ENCODE results near the gene SYT14. TPM values are rescaled to one million over a fixed set of nuclear protein-coding genes. Genes with fewer than 3 reads are reported as not detected.

Gene SYT14
- polyA plus RNA-seq, 4 donors, result 0.13 TPM; not detected in 2

GRCh38 chr1:210132582-210132981 is 194.6 kb downstream of the SYT14 start:
- Histone ChIP-seq H3K27ac (ENCODE audit: low read depth in 1 of 3, low read length in 2 of 3) (no peak overlapping the region), H3K36me3 (ENCODE audit: control insufficient read depth in 3 of 3, insufficient read depth in 2 of 3, low read depth in 1 of 3, low read length in 3 of 3) (no peaks in the 10 kb centered on the region), H3K4me1 (ENCODE audit: control insufficient read depth in 3 of 3, insufficient read depth in 2 of 3, low read depth in 1 of 3, low read length in 2 of 3) (no peaks in the 10 kb centered on the region), H3K4me3 (ENCODE audit: low read depth in 1 of 3, low read length in 3 of 3) (no peak overlapping the region), H3K9me3 (ENCODE audit: control insufficient read depth in 2 of 2, insufficient read depth in 1 of 2, low read depth in 1 of 2, low read length in 1 of 2) (no peaks in the 10 kb centered on the region), H3K27me3 (ENCODE audit: control insufficient read depth in 3 of 3, insufficient read depth in 3 of 3, low read length in 3 of 3) (no peaks in the 10 kb centered on the region)
- no peak for FAIRE-seq
- DNase-seq, result peak in 1 of 2 donors; percentile 13
- WGBS, 3 donors, result 51 to 67% (median 62%) methylated on average over 3 of the region's 3 CpGs

DNA sequence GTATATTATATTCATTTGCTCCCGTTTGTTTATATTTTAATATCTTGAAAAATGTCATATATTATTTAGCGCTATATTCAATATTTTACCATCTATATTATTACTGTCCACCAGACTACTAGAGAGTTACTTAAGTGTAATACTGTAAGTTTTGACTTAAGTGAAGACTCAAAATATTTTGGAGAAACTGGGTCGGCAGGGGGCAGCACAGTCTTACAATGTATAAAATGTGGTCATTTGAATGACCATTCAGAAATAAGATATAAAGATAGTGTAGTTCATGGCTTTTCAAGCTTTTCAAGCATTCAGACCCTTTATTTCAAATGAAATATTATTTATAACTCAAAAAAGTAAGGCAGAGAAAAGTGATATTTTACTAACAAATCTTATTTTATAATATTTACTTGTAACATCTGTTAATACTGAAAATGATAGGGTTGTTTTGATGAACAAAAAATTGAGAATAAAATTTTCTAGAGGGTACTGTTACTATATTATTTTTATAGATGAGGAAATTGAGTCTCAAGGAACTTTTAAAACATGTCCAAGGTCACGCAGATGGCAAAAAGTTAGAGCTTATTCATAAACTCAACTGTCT is 205.5 kb downstream of the SYT14 start:
- peak; percentile 88 for FAIRE-seq
- H3K27ac ChIP-seq (ENCODE audit: low read depth in 1 of 3, low read length in 2 of 3), result no peak overlapping the region

DNA sequence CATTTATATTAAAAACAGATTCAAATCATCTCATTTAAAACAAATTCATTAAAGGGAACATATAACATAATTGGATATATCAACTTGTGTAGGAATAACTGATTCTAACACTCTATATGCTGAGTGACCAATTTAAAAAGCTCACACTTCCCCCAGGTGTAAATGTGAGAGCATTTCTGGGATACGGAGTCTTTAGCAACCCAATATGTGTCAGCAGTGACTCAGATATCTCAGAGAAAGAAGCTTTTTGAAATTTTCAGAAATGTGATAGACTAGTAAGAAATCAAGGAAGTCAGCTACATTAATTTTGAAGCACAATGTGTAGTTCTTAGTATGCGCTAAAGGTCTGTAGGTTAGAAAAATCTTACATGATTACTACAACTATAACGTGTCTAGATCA is 206.7 kb downstream of the SYT14 start:
- Histone ChIP-seq H3K27me3 (ENCODE audit: control insufficient read depth in 3 of 3, insufficient read depth in 3 of 3, low read length in 3 of 3) (no peaks in the 10 kb centered on the region), H3K27ac (ENCODE audit: low read depth in 1 of 3, low read length in 2 of 3) (no peak overlapping the region), H3K4me3 (ENCODE audit: low read depth in 1 of 3, low read length in 3 of 3) (no peak overlapping the region), H3K4me1 (ENCODE audit: control insufficient read depth in 3 of 3, insufficient read depth in 2 of 3, low read depth in 1 of 3, low read length in 2 of 3) (no peaks in the 10 kb centered on the region), H3K9me3 (ENCODE audit: control insufficient read depth in 2 of 2, insufficient read depth in 1 of 2, low read depth in 1 of 2, low read length in 1 of 2) (no peaks in the 10 kb centered on the region), H3K36me3 (ENCODE audit: control insufficient read depth in 3 of 3, insufficient read depth in 2 of 3, low read depth in 1 of 3, low read length in 3 of 3) (no peaks in the 10 kb centered on the region)
- FAIRE-seq (no peak), DNase-seq (no peak)
- 78 to 80% (median 79%) methylated on average over 3 of the region's 3 CpGs for WGBS, 3 donors

More for the DNA sequence above, 205.5 kb downstream of the SYT14 start:
- Histone ChIP-seq H3K27me3 (ENCODE audit: control insufficient read depth in 3 of 3, insufficient read depth in 3 of 3, low read length in 3 of 3) (no peaks in the 10 kb centered on the region), H3K36me3 (ENCODE audit: control insufficient read depth in 3 of 3, insufficient read depth in 2 of 3, low read depth in 1 of 3, low read length in 3 of 3) (no peaks in the 10 kb centered on the region), H3K4me3 (ENCODE audit: low read depth in 1 of 3, low read length in 3 of 3) (no peak overlapping the region), H3K4me1 (ENCODE audit: control insufficient read depth in 3 of 3, insufficient read depth in 2 of 3, low read depth in 1 of 3, low read length in 2 of 3) (no peaks in the 10 kb centered on the region), H3K9me3 (ENCODE audit: control insufficient read depth in 2 of 2, insufficient read depth in 1 of 2, low read depth in 1 of 2, low read length in 1 of 2) (no peaks in the 10 kb centered on the region)
- DNase-seq, result peak; percentile 60 to 66
- WGBS, 3 donors, result 30 to 38% (median 35%) methylated on average over 4 of the region's 4 CpGs

DNA sequence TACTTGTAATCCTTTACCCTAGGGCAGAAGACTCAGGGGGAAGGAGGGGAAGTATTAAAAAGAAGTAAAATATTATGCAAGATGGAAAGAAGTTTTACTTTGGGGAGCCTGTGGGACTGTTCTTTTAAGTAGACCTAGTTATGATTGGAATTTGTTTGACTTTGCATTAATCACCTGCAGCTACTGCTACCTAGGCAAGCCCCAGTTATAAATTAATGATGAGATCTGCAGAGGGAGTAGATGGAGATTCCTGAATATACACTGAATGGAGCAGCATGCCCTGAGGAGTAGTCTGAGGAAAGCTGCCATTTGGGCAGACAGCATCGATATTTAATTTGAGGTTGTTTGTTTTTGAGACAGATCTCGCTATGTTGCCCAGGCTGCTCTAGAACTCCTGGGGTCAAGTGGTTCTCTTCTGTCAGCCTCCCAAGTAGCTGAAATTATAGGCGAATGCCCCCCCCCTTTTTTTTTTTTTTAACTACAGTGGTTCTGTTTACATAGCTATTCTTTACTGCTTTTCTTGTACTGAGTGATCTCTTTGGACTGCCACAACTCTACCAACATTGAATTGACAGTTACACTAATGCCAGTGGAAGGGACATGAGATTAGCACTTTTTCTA is 213.1 kb downstream of the SYT14 start:
- Histone ChIP-seq H3K9me3 (ENCODE audit: control insufficient read depth in 2 of 2, insufficient read depth in 1 of 2, low read depth in 1 of 2, low read length in 1 of 2) (no peaks in the 10 kb centered on the region), H3K4me1 (ENCODE audit: control insufficient read depth in 3 of 3, insufficient read depth in 2 of 3, low read depth in 1 of 3, low read length in 2 of 3) (no peaks in the 10 kb centered on the region), H3K4me3 (ENCODE audit: low read depth in 1 of 3, low read length in 3 of 3) (no peak overlapping the region), H3K36me3 (ENCODE audit: control insufficient read depth in 3 of 3, insufficient read depth in 2 of 3, low read depth in 1 of 3, low read length in 3 of 3) (no peaks in the 10 kb centered on the region), H3K27ac (ENCODE audit: low read depth in 1 of 3, low read length in 2 of 3) (no peak overlapping the region), H3K27me3 (ENCODE audit: control insufficient read depth in 3 of 3, insufficient read depth in 3 of 3, low read length in 3 of 3) (no peaks in the 10 kb centered on the region)
- FAIRE-seq (no peak), DNase-seq (no peak)
- 34 to 48% (median 37%) methylated on average over 3 of the region's 3 CpGs for WGBS, 3 donors

DNA sequence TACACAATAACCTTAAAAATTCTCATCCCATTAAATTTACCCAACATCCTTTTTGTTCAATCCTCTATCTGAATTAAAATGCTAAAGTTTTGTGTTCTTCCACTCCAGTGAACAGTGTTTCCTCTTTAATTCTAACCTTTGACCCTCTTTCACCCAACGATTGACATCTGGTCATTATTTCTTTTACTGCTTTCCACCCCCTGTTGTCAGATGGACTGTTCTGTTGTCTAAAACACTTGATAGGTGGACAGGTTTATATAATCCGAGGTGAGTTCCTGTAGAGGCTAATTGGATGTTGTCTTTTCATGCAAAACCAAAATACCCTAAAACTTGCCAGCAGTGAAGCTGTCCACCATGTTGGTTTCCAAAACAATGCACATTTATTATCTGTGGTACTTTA is 221.2 kb downstream of the SYT14 start:
- no peak overlapping the region for H3K4me3 ChIP-seq (ENCODE audit: low read depth in 1 of 3, low read length in 3 of 3)
- no peak for FAIRE-seq
- no peaks in the 10 kb centered on the region for H3K27me3 ChIP-seq (ENCODE audit: control insufficient read depth in 3 of 3, insufficient read depth in 3 of 3, low read length in 3 of 3)
- H3K27ac ChIP-seq (ENCODE audit: low read depth in 1 of 3, low read length in 2 of 3), result no peak overlapping the region
- DNase-seq, result no peak
- H3K4me1 ChIP-seq (ENCODE audit: control insufficient read depth in 3 of 3, insufficient read depth in 2 of 3, low read depth in 1 of 3, low read length in 2 of 3), result no peaks in the 10 kb centered on the region
- no peaks in the 10 kb centered on the region for H3K36me3 ChIP-seq (ENCODE audit: control insufficient read depth in 3 of 3, insufficient read depth in 2 of 3, low read depth in 1 of 3, low read length in 3 of 3)
- 39 to 47% (median 41%) methylated on average over 2 of the region's 2 CpGs for WGBS, 3 donors
- no peaks in the 10 kb centered on the region for H3K9me3 ChIP-seq (ENCODE audit: control insufficient read depth in 2 of 2, insufficient read depth in 1 of 2, low read depth in 1 of 2, low read length in 1 of 2)

- Histone ChIP-seq H3K9me3 (ENCODE audit: control insufficient read depth in 2 of 2, insufficient read depth in 1 of 2, low read depth in 1 of 2, low read length in 1 of 2) (no peaks in the 10 kb centered on the region), H3K4me1 (ENCODE audit: control insufficient read depth in 3 of 3, insufficient read depth in 2 of 3, low read depth in 1 of 3, low read length in 2 of 3) (no peaks in the 10 kb centered on the region), H3K27me3 (ENCODE audit: control insufficient read depth in 3 of 3, insufficient read depth in 3 of 3, low read length in 3 of 3) (no peaks in the 10 kb centered on the region), H3K36me3 (ENCODE audit: control insufficient read depth in 3 of 3, insufficient read depth in 2 of 3, low read depth in 1 of 3, low read length in 3 of 3) (no peaks in the 10 kb centered on the region), H3K4me3 (ENCODE audit: low read depth in 1 of 3, low read length in 3 of 3) (no peak overlapping the region), H3K27ac (ENCODE audit: low read depth in 1 of 3, low read length in 2 of 3) (no peak overlapping the region)
- DNase-seq (no peak), FAIRE-seq (peak; percentile 19)
- WGBS, 3 donors, result 61 to 89% (median 82%) methylated on average over 7 of the region's 7 CpGs
Observed at GRCh38 chr1:210170220-210170619, 232.2 kb downstream of the SYT14 start.

DNA sequence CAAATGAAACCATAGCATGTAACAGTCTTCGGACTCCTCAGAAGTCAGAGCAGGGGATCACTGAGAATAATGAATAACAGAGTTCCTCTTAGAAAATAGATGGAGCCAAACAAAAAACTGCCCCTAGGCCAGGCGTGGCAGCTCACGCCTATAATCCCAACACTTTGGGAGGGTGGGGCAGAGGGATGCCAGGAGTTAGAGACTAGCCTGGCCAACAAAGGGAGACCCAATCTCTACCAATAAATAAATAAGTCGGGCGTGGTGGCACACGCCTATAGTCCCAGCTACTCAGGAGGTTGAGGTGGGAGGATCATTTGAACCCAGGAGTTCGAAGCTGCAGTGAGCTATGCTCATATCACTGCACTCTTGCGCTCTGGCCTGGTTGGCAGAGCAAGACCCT is 236.1 kb downstream of the SYT14 start:
- H3K4me1 ChIP-seq (ENCODE audit: control insufficient read depth in 3 of 3, insufficient read depth in 2 of 3, low read depth in 1 of 3, low read length in 2 of 3), result no peaks in the 10 kb centered on the region
- H3K36me3 ChIP-seq (ENCODE audit: control insufficient read depth in 3 of 3, insufficient read depth in 2 of 3, low read depth in 1 of 3, low read length in 3 of 3), result no peaks in the 10 kb centered on the region
- 77 to 85% (median 79%) methylated on average over 8 of the region's 8 CpGs for WGBS, 3 donors
- DNase-seq, result no peak
- H3K27me3 ChIP-seq (ENCODE audit: control insufficient read depth in 3 of 3, insufficient read depth in 3 of 3, low read length in 3 of 3), result no peaks in the 10 kb centered on the region
- FAIRE-seq, result no peak
- H3K4me3 ChIP-seq (ENCODE audit: low read depth in 1 of 3, low read length in 3 of 3), result no peak overlapping the region
- no peak overlapping the region for H3K27ac ChIP-seq (ENCODE audit: low read depth in 1 of 3, low read length in 2 of 3)
- H3K9me3 ChIP-seq (ENCODE audit: control insufficient read depth in 2 of 2, insufficient read depth in 1 of 2, low read depth in 1 of 2, low read length in 1 of 2), result no peaks in the 10 kb centered on the region

- Histone ChIP-seq H3K9me3 (ENCODE audit: control insufficient read depth in 2 of 2, insufficient read depth in 1 of 2, low read depth in 1 of 2, low read length in 1 of 2) (no peaks in the 10 kb centered on the region), H3K36me3 (ENCODE audit: control insufficient read depth in 3 of 3, insufficient read depth in 2 of 3, low read depth in 1 of 3, low read length in 3 of 3) (no peaks in the 10 kb centered on the region), H3K4me3 (ENCODE audit: low read depth in 1 of 3, low read length in 3 of 3) (no peak overlapping the region), H3K27ac (ENCODE audit: low read depth in 1 of 3, low read length in 2 of 3) (no peak overlapping the region), H3K4me1 (ENCODE audit: control insufficient read depth in 3 of 3, insufficient read depth in 2 of 3, low read depth in 1 of 3, low read length in 2 of 3) (no peaks in the 10 kb centered on the region), H3K27me3 (ENCODE audit: control insufficient read depth in 3 of 3, insufficient read depth in 3 of 3, low read length in 3 of 3) (peaks cover 0 to 2% (median 0%) of the 10 kb centered on the region in 3 donors)
- DNase-seq (no peak), FAIRE-seq (no peak)
- 44 to 59% (median 51%) methylated on average over 2 of the region's 2 CpGs for WGBS, 3 donors
Observed at GRCh38 chr1:210185063-210185462, 247.0 kb downstream of the SYT14 start.

Measured in small intestine (tissue), 7 donors.